HG03565 (cell line): ENCODE results near the gene BTAF1.
"Not testable (repeated sequence)": the region's sequence is repeated elsewhere in the genome, so short reads cannot be mapped to it uniquely, and the experiment has no call there.

Source experiments
- ATAC-seq: cut with Tn5 transposase; IDR thresholded peaks from one replicate; pipeline ENCODE4 v1.9.1; 2021; ENCODE audit warnings: mild to moderate bottlenecking, moderate library complexity; ENCODE audit not compliant: unreplicated experiment

The BTAF1 gene

DNA sequence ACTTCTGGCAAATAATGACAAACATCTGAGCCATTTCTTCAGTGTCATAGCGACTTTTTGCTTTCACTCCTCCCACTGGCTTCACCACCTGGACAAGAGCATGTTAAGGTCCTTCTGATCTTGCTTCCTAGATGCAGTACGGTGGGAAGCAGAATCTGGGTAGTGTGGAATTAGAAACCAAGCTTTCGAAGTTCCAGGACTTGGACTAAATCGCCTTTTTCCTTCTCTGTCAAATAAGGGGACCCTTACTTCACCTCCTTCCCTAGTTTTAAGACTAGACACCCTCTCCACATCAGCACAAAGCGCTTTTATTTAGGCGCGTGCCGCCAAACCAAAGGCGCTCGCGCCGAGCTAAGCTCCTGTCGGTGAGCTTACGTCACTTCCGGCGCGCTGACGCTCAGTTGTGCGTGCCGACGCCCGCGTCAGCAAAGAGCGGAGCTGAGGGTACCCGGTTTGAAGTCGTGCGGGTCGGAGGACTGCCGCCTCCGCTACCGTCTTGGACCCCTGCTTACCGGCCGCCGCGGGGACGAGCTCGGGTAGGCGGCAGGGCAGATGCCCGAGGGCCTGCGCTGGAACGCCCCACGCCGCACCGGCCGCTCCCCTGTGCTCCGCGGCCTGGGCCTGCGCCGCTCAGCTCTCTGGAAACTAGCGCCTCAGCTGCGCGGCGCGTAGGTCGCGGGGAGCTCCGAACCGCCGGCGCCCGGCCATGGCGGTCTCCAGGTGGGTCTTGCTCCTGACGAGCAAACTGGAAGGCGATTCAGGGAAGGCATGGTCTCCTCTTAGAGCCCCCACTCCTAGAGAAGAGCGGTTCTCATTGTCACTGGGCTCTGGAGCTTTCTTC, at the start of gene BTAF1:
Gene BTAF1, plus strand, starts transcription at position 400 of the 841 bp plus-strand sequence. Its CDS starts 307 bp downstream, at position 707.
- ATAC-seq = peak; percentile 95

DNA sequence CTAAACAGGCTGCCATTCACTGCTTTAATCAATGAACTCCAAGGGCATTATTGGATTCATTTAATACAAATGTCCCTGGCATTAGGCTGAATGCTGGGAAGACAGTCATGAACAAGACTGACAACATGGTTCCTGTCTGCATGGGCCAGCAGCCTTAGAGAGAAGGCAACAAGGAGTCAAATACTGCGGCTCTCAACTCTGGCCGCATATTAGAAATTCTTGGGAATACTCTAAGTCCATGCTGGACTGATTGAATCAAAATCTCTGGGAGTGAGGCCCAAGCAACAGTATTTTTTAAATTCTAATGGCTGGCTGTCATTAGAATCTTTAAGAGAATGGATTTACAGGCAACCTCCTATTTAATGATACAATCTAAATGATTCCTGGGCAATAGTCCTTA, 48.4 kb upstream of the BTAF1 start:
- no peak for ATAC-seq

DNA sequence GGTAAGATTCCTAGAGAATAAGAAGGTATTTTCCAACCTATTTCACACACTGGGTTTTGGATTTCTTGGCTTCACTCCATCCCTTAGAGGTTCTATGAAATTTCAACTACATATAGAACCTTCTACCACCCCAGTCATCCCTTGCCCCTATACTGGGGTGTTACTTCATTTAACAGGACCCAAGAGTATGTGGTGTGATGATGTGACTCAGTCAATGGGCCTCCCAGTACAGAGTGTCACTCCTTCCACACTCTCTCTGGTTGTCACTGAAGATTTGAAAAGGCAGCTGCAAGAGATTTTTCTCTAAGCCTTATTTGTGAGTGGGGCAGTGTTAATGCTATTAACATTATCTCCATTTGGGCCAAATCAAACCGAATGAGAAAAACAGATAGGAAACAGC, 47.8 kb upstream of the BTAF1 start:
- ATAC-seq = no peak

- no peak for ATAC-seq
These were observed 43.9 kb upstream of the BTAF1 start for GRCh38 chr10:91879515-91880170.

DNA sequence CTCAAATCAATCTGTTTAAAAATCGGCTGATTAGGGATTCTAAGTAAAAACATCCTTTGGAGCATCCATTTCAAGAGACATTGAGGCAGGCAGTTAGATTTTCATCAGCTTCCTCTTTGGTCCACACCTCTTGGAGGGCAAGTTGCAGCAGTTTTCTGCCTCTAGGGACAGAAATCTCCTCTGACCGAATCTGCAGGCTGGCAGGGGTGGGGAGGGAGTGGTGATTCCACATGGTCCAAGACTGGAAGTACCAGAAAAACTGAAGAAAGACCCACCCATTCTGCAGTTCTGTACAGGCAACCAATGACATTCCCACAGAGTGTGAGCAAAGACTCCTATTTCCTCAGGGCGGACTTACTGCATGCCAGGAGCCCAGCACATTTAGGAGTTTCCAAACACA, 43.3 kb upstream of the BTAF1 start:
- ATAC-seq = no peak

DNA sequence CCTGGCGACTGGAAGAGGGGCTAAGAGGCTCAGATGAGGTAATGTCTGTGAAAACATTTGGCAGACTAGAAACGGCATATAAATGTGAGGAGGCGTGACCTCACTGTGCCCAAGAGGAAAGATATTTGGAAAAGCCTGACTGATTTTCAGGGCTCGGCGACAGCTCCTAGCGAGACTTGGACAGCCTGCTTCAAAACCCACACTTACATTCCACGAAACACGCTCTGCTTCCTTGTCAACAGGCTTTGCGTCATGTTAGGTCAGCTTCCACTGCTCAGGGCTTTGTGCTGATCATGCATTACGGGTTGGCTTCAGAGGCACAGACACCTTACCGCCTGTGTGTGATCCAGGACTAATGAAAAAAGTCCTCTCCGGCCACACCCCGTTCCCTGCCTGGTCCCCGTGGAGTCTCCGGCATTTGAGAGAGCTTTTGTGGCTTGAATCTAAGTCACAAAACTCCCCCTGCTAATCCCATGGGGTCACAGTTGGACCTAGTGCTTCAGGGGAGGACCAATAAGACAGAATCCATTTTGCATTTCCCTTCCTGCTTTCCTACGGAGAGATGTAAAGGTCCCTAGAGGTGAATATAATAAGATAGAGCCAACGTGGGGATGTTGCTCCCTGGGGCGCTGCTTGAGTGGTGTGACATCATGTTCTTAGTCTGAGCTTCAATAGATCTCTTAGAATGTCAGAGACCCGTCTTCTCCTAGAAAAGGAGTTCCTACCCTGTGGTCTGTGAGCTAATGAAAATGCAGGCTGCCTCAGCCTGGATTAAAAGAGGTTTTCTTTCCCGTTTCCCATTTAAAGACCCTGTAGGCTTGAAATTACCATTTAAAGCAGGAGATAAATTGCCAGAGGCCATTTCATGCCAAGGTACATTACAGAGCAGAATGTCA, 39.8 kb upstream of the BTAF1 start:
- no peak for ATAC-seq

DNA sequence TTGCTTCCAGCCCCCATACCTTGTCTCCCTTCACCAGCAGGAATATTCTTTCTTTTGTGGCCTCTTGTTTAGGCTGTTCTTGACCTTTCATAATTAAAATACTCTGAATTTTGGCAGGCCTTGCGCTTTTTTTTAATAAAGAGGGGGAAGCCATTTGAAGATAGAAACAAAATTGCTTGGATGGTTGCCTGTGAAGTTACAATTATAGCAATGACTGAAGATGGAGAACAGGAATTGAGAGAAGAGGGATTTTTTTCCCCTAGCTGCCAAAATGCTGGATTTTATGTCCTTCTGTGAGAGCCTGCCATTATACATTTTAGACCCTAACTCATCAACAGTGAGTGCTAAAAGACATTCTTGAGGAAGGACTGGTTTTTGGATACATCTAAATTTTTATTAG, 39.0 kb upstream of the BTAF1 start:
- no peak for ATAC-seq

DNA sequence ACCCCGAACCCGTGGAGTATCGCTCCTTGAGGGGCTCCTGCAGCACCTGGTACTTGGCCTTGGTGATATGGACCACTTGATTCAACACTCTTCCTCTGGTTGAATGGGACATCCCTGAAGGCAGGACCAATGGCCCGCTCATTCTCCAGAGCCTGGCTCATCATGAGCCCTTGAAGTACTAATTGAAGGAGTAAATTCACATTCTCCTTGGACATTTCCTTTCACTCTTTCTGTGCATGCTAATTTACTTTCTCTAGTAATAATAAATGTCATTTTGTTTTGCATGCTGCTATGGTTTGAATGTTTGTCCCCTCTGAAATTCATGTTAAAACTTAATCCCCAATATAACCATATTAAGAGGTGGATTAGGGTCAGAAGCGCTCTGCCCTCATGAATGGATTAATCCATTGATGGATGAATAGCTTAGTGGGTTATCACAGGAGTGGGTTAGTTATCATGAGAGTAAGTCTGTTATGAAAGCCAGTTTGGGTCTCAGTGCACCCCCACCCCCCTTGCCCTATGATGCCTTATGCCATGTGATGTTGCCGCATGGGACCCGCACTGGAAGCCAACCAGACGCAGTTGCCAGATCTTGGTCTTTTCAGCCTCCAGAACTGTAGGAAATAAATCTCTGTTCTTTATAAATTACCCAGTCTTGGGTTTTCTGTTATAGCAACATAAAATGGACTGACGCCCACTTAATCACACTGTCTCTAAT, 38.0 kb upstream of the BTAF1 start:
- no peak for ATAC-seq

DNA sequence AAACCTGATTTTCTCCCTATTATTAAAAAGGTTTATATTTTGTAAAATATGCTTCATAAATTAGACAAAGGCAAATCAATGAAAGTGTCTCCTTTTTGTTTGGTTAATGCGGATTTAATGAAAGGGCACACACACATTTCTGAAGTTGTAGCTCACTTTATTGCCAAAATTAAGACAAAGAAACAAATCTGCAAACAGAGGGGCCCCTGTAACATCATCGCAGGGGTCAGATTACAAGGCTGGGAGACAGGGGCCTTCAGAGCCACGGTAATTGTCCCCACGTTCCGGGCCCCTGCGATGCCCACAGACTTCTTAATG, 36.7 kb upstream of the BTAF1 start:
- no peak for ATAC-seq

- ATAC-seq = no peak
These were observed 36.1 kb upstream of the BTAF1 start for GRCh38 chr10:91887272-91888076.

GRCh38 chr10:91891125-91892001, 32.2 kb upstream of the BTAF1 start:
- ATAC-seq = no peak

- ATAC-seq = no peak
These were observed 30.5 kb upstream of the BTAF1 start for GRCh38 chr10:91893051-91893450.

DNA sequence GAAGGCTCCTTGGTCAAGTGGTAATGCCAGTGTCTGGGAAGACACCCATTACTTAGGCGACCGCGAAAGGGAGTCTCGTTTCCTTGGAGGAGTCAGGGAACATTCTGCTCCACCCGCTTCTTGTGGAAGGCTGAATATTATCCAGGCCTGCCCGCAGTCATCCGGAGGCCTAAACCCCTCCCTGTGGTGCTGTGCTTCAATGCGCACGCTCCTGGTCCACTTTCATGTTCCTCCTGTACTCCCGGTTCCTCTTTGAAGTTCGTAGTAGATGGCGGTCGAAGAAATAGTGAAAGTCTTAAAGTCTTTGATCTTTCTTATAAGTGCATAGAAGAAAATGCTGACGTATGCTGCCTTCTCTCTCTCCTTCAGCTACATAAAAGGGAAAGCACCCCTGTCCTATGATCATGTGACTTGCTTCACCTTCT, 29.3 kb upstream of the BTAF1 start:
- ATAC-seq = not testable (repeated sequence)

DNA sequence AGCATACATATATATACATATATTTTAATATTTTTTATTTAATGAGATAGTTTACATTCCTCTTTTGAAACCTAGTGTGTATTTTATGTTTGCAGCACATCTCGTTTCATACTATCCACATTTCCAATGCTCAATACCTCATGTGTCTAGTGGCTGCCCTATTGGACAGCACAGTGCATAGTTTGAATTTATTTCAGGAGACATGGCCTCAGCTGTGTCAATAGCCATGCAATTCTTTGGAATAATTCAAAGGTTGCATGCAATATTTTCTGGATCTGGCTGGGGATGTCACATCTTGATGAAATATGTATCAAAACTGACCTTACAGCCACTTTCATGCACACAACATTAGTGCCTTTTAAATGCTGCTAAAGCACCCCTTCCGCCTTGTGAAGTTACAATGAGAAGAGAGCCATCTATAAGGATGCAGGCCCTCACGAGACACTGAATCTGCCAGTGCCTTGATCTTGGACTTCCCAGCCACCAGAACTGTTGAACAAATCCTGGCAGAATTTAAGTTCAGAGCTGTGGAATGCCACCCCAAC, 27.3 kb upstream of the BTAF1 start:
- no peak for ATAC-seq

GRCh38 chr10:91897421-91897820, 26.1 kb upstream of the BTAF1 start:
- ATAC-seq = no peak

DNA sequence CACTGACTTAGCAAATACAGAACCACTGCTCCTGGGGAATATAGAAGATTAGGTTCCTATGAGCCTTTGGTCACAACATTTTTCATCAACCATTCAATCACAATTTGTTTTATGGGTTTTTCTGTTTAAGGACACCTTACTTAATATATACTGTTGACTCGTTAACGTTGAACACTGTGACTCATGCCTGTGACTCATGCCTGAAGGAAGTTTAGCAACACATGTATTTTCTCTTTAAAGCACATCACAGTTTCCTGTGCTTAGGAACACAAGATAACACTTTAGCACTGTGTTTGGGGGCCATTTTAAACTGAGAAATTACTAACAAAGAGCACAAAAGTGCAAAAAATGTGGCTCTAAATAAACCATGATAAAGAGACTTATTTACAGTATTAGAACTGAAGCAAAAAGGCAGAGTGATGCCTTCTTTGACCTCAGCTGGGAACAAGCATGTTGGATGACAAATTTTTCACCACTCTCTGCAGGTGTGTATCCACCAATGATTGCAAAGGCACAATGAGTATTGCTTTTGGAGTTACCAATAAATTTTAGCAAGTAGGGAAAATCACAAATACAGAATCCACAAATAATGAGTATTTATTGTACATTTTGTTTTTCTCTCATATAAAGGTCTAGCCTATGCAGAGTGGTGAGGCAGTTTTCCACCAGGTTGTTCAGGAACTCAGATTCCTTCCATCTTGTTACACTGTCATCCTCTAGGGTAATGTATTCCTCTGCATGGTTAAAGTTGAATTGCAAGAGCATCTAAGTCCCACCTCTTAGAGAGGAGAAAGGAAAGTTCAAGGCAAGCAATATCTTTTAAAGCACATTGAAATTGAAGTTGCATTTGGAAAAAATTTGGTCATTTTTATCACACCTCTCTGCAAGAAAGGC, 21.5 kb upstream of the BTAF1 start:
- no peak for ATAC-seq

DNA sequence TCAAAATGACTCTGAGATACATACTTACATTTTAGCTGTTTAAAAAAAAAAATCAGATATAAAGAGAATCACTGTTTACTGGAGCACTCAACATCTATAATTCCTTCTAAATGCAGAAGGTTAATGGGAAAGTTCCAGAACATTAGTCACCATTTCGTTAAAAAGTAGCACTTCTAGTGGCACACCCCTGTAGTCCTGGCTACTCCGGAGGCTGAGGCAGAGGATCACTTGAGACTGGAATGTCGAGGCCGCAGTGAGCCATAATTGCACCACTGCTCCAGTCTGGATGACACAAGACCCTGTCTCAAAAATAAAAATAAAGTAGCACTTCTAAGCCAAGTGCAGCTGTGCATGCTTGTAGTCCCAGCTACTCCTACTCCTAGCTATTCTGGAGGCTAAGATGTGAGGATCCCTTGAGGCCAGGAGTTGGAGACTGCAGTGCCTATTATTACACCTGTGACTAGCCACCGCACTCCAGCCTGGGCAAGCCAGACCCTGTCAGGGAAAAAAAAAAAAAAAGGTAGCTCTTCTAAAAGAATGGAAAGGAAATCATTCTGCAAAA, 16.5 kb upstream of the BTAF1 start:
- ATAC-seq = no peak
